GM18861 (cell line): Measurements from ENCODE around the gene NRCAM.

Experiments
- ATAC-seq: cut with Tn5 transposase; IDR thresholded peaks from one replicate; pipeline ENCODE4 v1.9.1; 2021; ENCODE audit not compliant: unreplicated experiment

The NRCAM gene

DNA sequence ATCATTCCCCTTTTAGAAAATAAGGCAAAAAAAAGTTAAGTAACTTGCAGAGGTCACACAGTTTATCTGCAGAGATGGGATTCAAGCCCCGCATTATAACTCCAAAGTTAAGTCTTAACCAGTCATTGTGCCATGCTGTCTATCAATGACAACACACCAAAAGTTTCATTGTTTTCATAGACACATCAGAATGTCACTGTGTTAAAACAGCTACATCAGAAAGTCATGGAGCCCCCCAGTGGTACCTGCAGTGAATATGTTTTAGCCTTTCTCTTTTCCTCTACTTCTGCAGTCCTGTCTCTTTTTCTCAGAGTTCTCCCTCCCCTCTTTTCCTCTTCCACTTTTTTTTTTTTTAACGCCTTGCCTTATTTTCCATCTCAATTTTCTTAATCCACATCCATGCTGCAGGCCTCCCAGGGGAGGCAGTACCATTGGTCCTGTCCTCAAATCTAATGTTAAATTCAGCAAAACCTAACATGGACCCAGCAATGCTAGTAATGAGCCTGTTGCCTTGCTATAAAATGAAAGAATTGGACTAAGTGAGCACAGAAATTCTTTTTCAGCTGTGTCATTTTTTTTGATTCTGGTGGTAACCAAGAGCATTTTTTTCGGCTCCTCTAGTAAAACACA, 3.8 kb upstream of the NRCAM start:
- ATAC-seq: peak; percentile 53

DNA sequence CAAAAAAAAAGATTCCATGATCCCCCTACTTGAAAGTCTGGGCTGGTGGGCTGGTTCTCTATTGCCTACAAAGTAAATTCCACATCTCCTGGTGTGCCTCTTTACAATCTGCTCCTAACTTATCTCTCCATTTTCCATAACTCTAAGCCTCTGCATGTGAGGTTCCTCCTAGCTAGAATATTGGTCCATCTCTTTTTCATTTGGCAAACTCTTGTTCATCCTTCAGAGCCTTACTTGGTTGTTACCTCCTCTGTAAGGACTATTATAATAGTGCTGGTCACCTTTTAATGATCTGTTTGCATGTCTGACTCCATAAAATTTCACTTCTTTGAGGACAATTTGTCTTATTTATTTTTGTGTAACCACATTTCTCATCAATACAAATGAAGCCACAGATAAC, 1.6 kb upstream of the NRCAM start:
- ATAC-seq: no peak

DNA sequence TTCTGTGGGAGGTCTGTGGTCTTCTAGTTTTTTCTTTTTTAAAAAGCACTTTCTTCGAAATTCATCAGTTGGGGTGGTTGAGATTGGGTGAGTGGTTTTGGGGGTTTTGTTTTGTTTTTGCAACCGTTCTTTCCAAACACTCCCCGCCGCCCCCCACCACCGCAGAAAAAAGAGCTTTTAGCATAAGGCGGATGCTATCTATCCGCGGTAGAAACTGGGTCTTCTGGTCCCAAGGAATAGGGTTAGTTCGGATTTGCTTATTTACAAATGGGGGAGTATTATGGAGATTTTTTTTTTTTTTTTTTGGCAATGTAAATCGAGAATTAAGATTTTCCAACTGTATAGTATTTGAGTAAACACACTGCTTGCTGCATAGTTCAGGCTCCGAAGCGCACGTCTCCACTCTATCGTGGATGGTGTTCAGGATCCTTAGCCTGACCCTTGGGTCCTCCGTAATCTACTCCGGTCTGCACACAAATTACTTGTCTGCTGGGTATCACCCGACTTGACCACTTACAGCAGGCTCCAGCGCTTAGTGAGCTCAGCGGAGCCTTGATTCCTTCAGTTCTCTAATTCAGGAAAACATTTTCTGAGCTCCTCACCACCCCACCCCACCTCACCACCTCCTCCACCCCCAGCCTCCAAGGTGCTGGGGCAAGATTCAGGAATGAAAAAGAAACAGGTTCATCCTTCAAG, 757 bp upstream of the NRCAM start:
- ATAC-seq: no peak

DNA sequence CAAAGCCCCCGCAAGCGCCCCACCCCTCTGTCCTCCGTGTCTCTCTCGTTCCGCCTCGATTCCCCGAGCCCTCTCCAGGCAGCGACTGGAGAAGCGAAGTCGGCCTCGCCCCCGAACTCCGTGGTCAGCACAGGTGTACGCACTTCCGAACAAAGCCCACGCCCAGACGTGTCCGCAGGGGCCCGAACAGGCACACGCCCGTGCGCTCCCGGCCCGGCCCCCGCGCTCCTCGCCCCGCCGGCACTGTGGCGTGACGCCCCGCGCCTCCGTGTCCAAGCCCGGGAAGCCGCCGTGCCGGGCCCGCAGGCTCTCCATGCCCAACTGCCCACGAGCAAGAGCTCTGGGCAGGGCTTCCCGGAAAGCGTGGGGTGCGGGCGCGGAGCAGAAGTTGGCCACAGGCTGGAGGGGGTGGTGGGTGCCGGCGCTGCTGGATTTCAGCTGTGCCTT, 662 bp downstream of the NRCAM start:
- ATAC-seq: no peak

GRCh38 chr7:108454674-108455550, 1.3 kb downstream of the NRCAM start:
- no peak for ATAC-seq

GRCh38 chr7:108454317-108454673, 1.9 kb downstream of the NRCAM start:
- no peak for ATAC-seq

- ATAC-seq: no peak
Measured at GRCh38 chr7:108453320-108453719, 2.9 kb downstream of the NRCAM start.

DNA sequence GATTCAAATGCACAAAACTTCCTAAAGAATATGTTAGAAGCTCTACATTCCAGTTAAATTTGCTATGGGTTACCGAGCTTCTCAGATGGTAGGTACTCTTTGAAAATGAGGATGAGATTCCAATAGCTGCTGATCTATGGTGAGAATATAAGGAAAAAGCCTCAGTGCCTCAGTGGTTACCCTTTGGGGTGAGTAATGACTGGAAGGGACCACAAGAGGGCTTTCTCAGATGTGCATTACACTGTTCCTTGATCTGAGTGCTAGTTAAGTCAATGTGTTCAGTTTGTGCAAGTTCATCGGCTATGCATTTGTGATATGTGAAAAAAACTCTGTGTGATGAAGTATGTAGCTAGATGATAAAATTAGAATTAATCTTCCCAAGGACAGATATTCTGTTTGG, 3.5 kb downstream of the NRCAM start:
- peak; percentile 66 for ATAC-seq

DNA sequence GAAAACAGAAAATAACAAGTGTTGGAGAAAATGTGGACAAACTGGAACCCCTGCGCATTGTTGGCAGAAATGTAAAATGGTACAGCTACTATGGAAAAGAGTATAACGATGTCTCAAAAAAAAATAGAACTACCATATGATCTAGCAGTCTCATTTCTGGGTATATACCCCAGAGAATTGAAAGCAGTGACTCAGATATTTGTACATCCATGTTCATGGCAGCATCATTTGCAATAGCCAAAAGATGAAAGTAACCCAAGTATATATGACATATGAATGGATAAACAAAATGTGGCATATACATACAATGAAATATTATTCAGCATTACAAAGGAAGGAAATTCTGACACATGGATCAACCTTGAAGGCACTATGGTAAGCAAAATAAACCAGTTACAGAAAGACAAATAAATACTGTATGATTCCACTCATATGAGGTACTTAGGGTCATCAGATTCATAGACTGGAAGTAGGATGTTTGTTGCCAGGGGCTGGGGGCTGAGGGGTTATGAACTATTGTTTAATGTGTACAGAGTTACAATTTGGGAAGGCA, 4.9 kb downstream of the NRCAM start:
- ATAC-seq: no peak

GRCh38 chr7:108450160-108450559, 6.1 kb downstream of the NRCAM start:
- ATAC-seq: no peak

DNA sequence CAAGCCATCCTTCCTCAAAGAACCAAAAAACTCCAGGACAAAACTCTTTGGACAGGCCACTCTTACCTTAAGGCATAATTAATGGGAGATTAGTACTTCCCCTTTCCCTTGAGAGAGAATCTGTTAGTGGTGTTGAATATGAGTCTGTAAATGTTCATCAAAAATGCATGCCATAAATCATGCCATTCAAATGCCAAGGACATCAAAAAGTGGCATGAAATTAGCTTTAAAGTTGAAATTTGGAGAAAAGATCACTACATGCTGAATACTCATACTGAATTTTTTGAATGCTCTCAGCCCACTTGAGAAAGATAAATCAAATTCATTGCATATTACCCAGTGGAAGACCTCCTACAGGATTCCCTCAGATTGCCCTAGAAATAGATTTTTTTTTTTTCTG, 6.7 kb downstream of the NRCAM start:
- ATAC-seq: no peak

DNA sequence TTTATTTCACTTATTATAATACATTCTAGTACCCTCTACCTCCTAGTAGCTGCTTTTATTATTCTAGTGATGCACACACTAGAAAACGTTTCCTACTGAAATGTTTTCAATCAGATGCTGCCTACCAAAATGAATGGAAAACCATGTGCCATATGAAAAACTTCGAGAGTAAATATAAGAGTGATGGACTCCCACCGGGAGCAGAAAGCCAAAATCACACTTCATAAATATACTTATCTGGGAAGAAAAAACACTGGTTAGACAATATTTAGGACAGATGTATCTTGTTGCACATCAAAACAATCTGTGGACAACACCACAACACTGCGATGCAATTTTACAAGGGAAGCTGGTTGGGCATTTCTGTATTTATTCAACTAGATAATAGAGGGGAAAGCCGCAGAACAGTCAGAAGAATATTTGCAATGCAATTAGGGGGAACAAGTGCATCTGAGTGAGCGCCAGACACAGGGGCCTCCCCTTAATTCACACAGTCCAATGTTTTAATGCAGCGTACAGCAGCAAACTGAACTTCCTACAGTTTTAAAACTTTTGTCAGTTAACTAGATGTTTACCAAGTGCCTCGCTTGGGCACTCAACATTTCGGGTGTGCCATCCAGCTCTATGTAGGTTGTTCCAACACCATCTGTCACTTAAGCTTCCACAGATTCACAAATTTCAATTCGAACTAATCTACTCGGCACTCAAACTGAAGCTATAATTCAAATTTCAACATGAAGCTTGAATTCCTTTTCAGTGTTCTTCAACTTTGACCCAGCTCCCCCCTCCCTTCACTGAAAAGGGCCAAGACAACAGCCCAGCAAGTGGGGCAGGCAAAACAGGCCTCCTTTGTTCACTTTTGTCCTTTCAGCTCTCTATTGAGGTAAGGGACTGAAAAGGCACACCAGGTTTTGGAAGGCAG, 7.4 kb downstream of the NRCAM start:
- ATAC-seq: no peak

- ATAC-seq: no peak
Measured at GRCh38 chr7:108442039-108442568, 14.1 kb downstream of the NRCAM start.

DNA sequence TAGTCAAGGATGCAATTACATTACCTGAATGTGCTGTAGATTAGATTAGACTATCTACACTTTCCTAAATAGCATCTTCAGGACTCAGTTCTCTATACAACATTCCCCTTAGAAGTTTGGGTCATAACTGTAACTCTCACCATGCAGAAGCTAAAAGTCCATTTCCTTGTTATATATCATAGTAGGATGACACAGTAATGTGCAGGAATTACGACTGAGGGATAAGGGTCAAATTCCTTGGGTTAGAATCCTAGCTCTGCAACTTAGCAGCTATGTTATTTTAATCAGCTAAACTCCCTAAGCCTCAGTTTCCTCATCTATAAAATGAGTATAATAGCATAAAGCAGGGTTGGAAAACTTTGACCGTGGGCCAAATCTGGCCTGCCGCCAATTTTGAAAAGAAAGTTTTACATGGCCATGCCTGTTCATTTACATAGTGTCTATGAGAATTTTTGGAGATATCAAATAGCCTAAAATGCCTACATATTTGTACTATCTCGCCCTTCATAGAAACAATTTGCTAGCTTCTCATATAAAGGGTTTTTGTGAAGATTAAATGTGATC, 14.8 kb downstream of the NRCAM start:
- no peak for ATAC-seq

GRCh38 chr7:108440613-108441012, 15.6 kb downstream of the NRCAM start:
- no peak for ATAC-seq

- ATAC-seq: no peak
Measured at GRCh38 chr7:108436906-108437305, 19.3 kb downstream of the NRCAM start.

DNA sequence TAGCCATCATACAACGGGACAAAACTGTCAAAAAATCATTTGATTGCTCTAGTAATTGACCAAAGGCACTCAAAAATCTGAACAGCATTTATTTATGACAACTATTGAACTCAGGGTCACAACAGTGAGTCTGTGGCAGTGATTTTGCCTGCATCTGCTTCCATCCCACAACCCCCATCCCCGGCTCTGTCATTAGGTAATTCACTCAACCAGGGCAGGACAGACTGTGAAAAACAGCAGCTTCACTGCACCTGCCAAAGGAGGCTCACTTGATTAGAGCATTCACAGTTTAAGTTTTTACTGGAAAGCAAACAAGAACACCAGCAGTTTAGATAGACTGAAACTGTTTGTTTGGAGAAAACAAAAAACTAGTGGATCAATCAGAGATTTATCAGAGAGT, 22.2 kb downstream of the NRCAM start:
- no peak for ATAC-seq

- no peak for ATAC-seq
Measured at GRCh38 chr7:108431099-108431498, 25.1 kb downstream of the NRCAM start.

GRCh38 chr7:108430664-108431063, 25.6 kb downstream of the NRCAM start:
- ATAC-seq: no peak

DNA sequence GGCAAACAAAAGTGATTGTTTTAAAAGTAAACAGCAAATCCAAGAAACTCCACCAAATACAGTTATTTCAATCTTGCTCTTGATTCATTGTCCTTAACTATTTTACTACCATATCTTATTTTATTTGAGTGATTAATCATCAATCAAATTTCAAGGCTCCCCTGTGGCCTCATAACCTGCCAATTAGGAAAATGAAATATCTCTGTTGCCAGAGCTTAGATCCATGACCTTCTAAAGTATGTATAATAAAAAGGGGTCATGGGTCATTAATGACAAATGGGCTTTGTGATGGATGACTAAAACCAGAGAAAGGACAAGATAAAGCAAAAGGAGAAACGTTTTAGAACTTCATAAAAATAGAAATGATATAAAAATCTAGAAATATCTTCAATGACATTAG, 28.5 kb downstream of the NRCAM start:
- ATAC-seq: no peak
